H1 (cell line): ENCODE measurements around the gene UNC79. TPM values are rescaled to one million over a fixed set of nuclear protein-coding genes. Genes with fewer than 3 reads are reported as not detected.

Source experiments
- CTCF ChIA-PET: fragments of 300-600 bp; sonication (Branson Sonifier 250); formaldehyde crosslinking; loops from one replicate; lab custom pipeline; 2021; ENCODE audit not compliant: partially characterized antibody; lab: Charles Lee
- POLR2A ChIA-PET: fragments of 300-600 bp; sonication (Branson Sonifier 250); formaldehyde crosslinking; loops from one replicate; lab custom pipeline; 2021; ENCODE audit warnings: inconsistent platforms; ENCODE audit not compliant: partially characterized antibody; lab: Charles Lee
- DNase-seq, 2 experiments: peaks; one replicate each; pipeline versions ENCODE4 v3.0.0 to v3.0.0-alpha.2; 2010 to 2022; ENCODE audit warnings: low spot score in 2 of 2, low read depth in 1 of 2, mixed read lengths in 1 of 2
- FAIRE-seq: peaks from 2 replicates; lab custom pipeline; 2011; peaks lifted over from hg19 to GRCh38; lab: Jason Lieb, UNC
- H2AFZ ChIP-seq: 2 replicates; pipeline ENCODE4 v1.8.1; 2012; ENCODE audit warnings: low read length, inconsistent platforms
- H2AK5ac ChIP-seq: 2 replicates; pipeline ENCODE4 v1.6.1; 2013; ENCODE audit warnings: low read depth, low read length
- H2BK120ac ChIP-seq: replicated peaks from 2 replicates; pipeline ENCODE3; 2013; ENCODE audit warnings: low read depth, low read length, inconsistent platforms
- H2BK12ac ChIP-seq: 2 replicates; pipeline ENCODE4 v1.6.1; 2013; ENCODE audit warnings: low read depth, low read length
- H2BK15ac ChIP-seq: 2 replicates; pipeline ENCODE4 v1.6.1; 2013; ENCODE audit warnings: low read length
- H2BK20ac ChIP-seq: 2 replicates; pipeline ENCODE4 v1.6.1; 2013; ENCODE audit warnings: low read length
- H2BK5ac ChIP-seq: 2 replicates; pipeline ENCODE4 v1.6.1; 2013; ENCODE audit warnings: low read depth, low read length
- H3K14ac ChIP-seq: 2 replicates; pipeline ENCODE4 v1.6.1; 2013; ENCODE audit warnings: inconsistent platforms; ENCODE audit not compliant: insufficient read length
- H3K18ac ChIP-seq: 2 replicates; pipeline ENCODE4 v1.6.1; 2013; ENCODE audit warnings: low read length; ENCODE audit errors: extremely low read depth
- H3K23ac ChIP-seq: 2 replicates; pipeline ENCODE4 v1.6.1; 2013; ENCODE audit warnings: inconsistent platforms; ENCODE audit not compliant: insufficient read length
- H3K23me2 ChIP-seq: 2 replicates; pipeline ENCODE4 v1.6.1; 2013; ENCODE audit warnings: low read depth, low read length
- H3K27ac ChIP-seq: 2 replicates; pipeline ENCODE4 v1.6.1; 2011; ENCODE audit warnings: low read depth, low read length, inconsistent platforms
- H3K27me3 ChIP-seq, 4 experiments: replicated peaks in 1 of 4; 1 replicate in 1 of 4; 2 replicates in 3 of 4; pipeline versions ENCODE4 v1.6.1 to v1.8.1; 2011 to 2013; ENCODE audit warnings: low read length in 3 of 4, mild to moderate bottlenecking in 3 of 4, inconsistent platforms in 2 of 4, mixed read lengths in 2 of 4, moderate library complexity in 1 of 4; ENCODE audit not compliant: control insufficient read depth in 3 of 4, insufficient read depth in 3 of 4; ENCODE audit errors: extremely low read depth in 1 of 4
- H3K36me3 ChIP-seq, 4 experiments: 2 replicates each; pipeline versions ENCODE4 v1.6.1 to v1.8.1; 2011 to 2013; ENCODE audit warnings: mild to moderate bottlenecking in 4 of 4, low read length in 3 of 4, moderate library complexity in 2 of 4, control low read depth in 1 of 4, inconsistent platforms in 1 of 4; ENCODE audit not compliant: insufficient read depth in 4 of 4, control insufficient read depth in 2 of 4
- H3K4ac ChIP-seq: replicated peaks from 2 replicates; pipeline ENCODE3; 2013; ENCODE audit warnings: low read length, low read depth, mixed read lengths, inconsistent platforms; ENCODE audit not compliant: insufficient read length
- H3K4me1 ChIP-seq, 4 experiments: replicated peaks in 1 of 4; 1 replicate in 1 of 4; 2 replicates in 3 of 4; pipeline versions ENCODE4 v1.6.1 to v1.8.1; 2011 to 2013; ENCODE audit warnings: low read length in 3 of 4, inconsistent platforms in 2 of 4, mixed read lengths in 1 of 4; ENCODE audit not compliant: insufficient read depth in 4 of 4, control insufficient read depth in 3 of 4
- H3K4me2 ChIP-seq, 2 experiments: 2 replicates each; pipeline versions ENCODE4 v1.6.1 to v1.8.1; 2011 to 2013; ENCODE audit warnings: low read depth in 2 of 2, low read length in 2 of 2, control low read depth in 1 of 2, inconsistent platforms in 1 of 2, mild to moderate bottlenecking in 1 of 2; ENCODE audit not compliant: insufficient read depth in 1 of 2
- H3K4me3 ChIP-seq, 4 experiments: fragments of 200-600, 300-600 bp in 1 of 4; sonication (generic), shearing (Covaris generic), sonication (Bioruptor Twin) in 1 of 4; 2 replicates each; pipeline versions ENCODE4 v1.5.1 to v1.8.1; 2011 to 2016; ENCODE audit warnings: low read length in 4 of 4, low read depth in 3 of 4, control low read depth in 2 of 4, inconsistent platforms in 2 of 4, mild to moderate bottlenecking in 2 of 4, mixed read lengths in 1 of 4, moderate library complexity in 1 of 4; ENCODE audit not compliant: insufficient read depth in 2 of 4; ENCODE audit errors: extremely low read depth in 1 of 4
- H3K56ac ChIP-seq: replicated peaks from 2 replicates; pipeline ENCODE3; 2013; ENCODE audit warnings: low read depth, mild to moderate bottlenecking, mixed read lengths, low read length, inconsistent platforms; ENCODE audit not compliant: insufficient read length
- H3K79me1 ChIP-seq: 2 replicates; pipeline ENCODE4 v1.6.1; 2013; ENCODE audit warnings: low read depth, low read length, control low read depth
- H3K79me2 ChIP-seq, 2 experiments: 2 replicates each; pipeline versions ENCODE4 v1.6.1 to v1.8.1; 2012 to 2013; ENCODE audit warnings: low read length in 2 of 2, mild to moderate bottlenecking in 2 of 2, inconsistent platforms in 1 of 2; ENCODE audit not compliant: insufficient read depth in 2 of 2, control insufficient read depth in 1 of 2
- H3K9ac ChIP-seq, 4 experiments: replicated peaks in 1 of 4; 1 replicate in 1 of 4; 2 replicates in 3 of 4; pipeline versions ENCODE4 v1.6.1 to v1.8.1; 2011 to 2013; ENCODE audit warnings: low read depth in 3 of 4, low read length in 3 of 4, control low read depth in 2 of 4, mild to moderate bottlenecking in 2 of 4, moderate library complexity in 2 of 4, inconsistent platforms in 1 of 4; ENCODE audit errors: extremely low read depth in 1 of 4
- H3K9me3 ChIP-seq, 2 experiments: 2 replicates each; pipeline versions ENCODE4 v1.6.1 to v1.8.1; 2012 to 2013; ENCODE audit warnings: mild to moderate bottlenecking in 2 of 2, moderate library complexity in 2 of 2, control low read depth in 1 of 2, inconsistent platforms in 1 of 2, low read depth in 1 of 2, low read length in 1 of 2, mixed read lengths in 1 of 2; ENCODE audit not compliant: insufficient read depth in 2 of 2
- H4K20me1 ChIP-seq, 2 experiments: replicated peaks in 1 of 2; 2 replicates each; pipeline versions ENCODE3 to v1.8.1; 2011 to 2013; ENCODE audit warnings: inconsistent platforms in 2 of 2, low read length in 2 of 2, mild to moderate bottlenecking in 1 of 2; ENCODE audit not compliant: insufficient read depth in 2 of 2, control insufficient read depth in 1 of 2
- H4K5ac ChIP-seq: 2 replicates; pipeline ENCODE4 v1.6.1; 2013; ENCODE audit warnings: low read length, low read depth, mixed read lengths, inconsistent platforms; ENCODE audit not compliant: insufficient read length
- H4K8ac ChIP-seq: 2 replicates; pipeline ENCODE4 v1.8.0; 2013; ENCODE audit warnings: mild to moderate bottlenecking, moderate library complexity, low read length, inconsistent platforms; ENCODE audit not compliant: insufficient read depth; ENCODE audit errors: extremely low read depth
- H4K91ac ChIP-seq: replicated peaks from 2 replicates; pipeline ENCODE3; 2013; ENCODE audit warnings: low read length, mixed read lengths, inconsistent platforms; ENCODE audit not compliant: insufficient read length
- BACH1 ChIP-seq: IDR thresholded peaks from 2 replicates; pipeline ENCODE4 v1.6.1; 2012; ENCODE audit warnings: low read length, improper control_type of control experiment
- BCL11A ChIP-seq, 2 experiments: IDR thresholded peaks; one replicate each; pipeline ENCODE4 v1.6.1; 2011; ENCODE audit warnings: low read depth in 2 of 2, low read length in 2 of 2, mild to moderate bottlenecking in 2 of 2
- EP300 ChIP-seq, 2 experiments: IDR thresholded peaks; 1 replicate in 1 of 2; 2 replicates in 1 of 2; pipeline ENCODE4 v1.6.1; 2011 to 2012; ENCODE audit warnings: low read depth in 2 of 2, low read length in 2 of 2, mild to moderate bottlenecking in 2 of 2, borderline replicate concordance in 1 of 2, inconsistent platforms in 1 of 2, moderate library complexity in 1 of 2
- NRF1 ChIP-seq: IDR thresholded peaks from 2 replicates; pipeline ENCODE4 v1.6.1; 2011; ENCODE audit warnings: mild to moderate bottlenecking, low read depth, low read length, improper control_type of control experiment
- POU5F1 ChIP-seq: IDR thresholded peaks from 2 replicates; pipeline ENCODE4 v1.6.1; 2011; ENCODE audit warnings: low read depth, mild to moderate bottlenecking, low read length, moderate library complexity
- TAF7 ChIP-seq: optimal IDR thresholded peaks from 2 replicates; pipeline ENCODE3; 2011; ENCODE audit warnings: low read depth, mild to moderate bottlenecking, inconsistent platforms, low read length, moderate library complexity, borderline replicate concordance
- TEAD4 ChIP-seq: IDR thresholded peaks from 2 replicates; pipeline ENCODE4 v1.6.1; 2012; ENCODE audit warnings: low read depth, low read length, inconsistent platforms, mixed read lengths
- WGBS, 2 experiments: shearing (Covaris generic) in 1 of 2; methylation state at CpG; one replicate each; pipeline versions ENCODE4 v1.1.6 to v1.1.7; 2013 to 2015; ENCODE audit warnings: low lambda C conversion rate in 2 of 2, mixed read lengths in 2 of 2, inconsistent platforms in 1 of 2, low coverage in 1 of 2, missing lambda C conversion rate in 1 of 2; ENCODE audit not compliant: insufficient replicate concordance in 2 of 2, insufficient coverage in 1 of 2, insufficient read length in 1 of 2; ENCODE audit errors: extremely low coverage in 1 of 2, missing lambda C conversion rate in 1 of 2; 5-methylcytosine and 5-hydroxymethylcytosine counted together
- polyA plus RNA-seq, 7 experiments: library from polyadenylated mRNA; depleted of rRNA in 3 of 7; stranded (reverse) in 5 of 7; unstranded in 2 of 7; fragments of >200 nt in 5 of 7; fragments of 200-250 nt in 2 of 7; gene quantifications; 1 replicate in 5 of 7; 2 replicates in 1 of 7; 4 replicates in 1 of 7; pipeline versions ENCODE4 v1.2.1 to v1.2.3, GENCODE V29; 2011 to 2013; ENCODE audit warnings: missing spikeins in 2 of 7, mixed read lengths in 2 of 7
- total RNA-seq: library from RNA; stranded (reverse); fragmentation: NEBNext Ultra II Directional; extraction: Animal tissue kit (Norgen Biotek cat#: 25700); gene quantifications from 2 replicates; pipeline ENCODE4 v1.2.1, GENCODE V29; 2021

Gene UNC79
- total and polyA plus RNA-seq, 2 of the 8 experiments (the other 6 are each of a cell fraction or from before 2014, with no cell fraction given) = 1.8 to 2.3 TPM

DNA sequence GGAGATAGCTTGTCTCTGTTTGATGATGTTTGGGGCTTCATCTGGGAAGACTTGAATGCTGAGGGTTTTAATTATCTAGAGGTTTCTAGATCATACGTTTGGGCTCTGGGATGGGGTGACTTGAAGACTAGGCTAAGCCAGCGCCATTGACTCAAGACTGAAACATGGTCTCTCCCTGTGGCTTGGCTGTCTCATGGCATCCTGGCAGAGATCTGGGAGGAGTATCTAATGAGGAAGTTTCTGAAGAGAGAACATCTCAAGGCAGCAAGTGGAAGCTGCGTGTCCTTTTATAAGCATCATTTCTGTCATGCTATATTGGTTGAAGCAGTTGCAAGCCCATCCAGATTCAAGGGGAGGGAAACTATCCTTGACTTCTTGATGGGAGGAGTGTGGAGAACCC lies 104.8 kb downstream of the UNC79 start:
- H3K79me1 ChIP-seq = no peaks in the 10 kb centered on the region
- H3K9ac ChIP-seq = no peak overlapping the region
- H3K23me2 ChIP-seq = no peaks in the 10 kb centered on the region
- H4K91ac ChIP-seq = no peak overlapping the region
- no peaks in the 10 kb centered on the region for H3K79me2 ChIP-seq
- H2AK5ac ChIP-seq = no peak overlapping the region
- no peak overlapping the region for H2BK120ac ChIP-seq
- no peaks in the 10 kb centered on the region for H3K27me3 ChIP-seq
- no peak overlapping the region for H3K18ac ChIP-seq
- CTCF ChIA-PET = interaction anchor here (0.7 to 2.6 kb wide), 7 partner anchors 12 to 359 kb away, joined by 3 to 15 read pairs (median 3); no protein-coding TSS in a partner anchor
- POLR2A ChIA-PET = no interaction called here
- H2BK20ac ChIP-seq = no peak overlapping the region
- DNase-seq (no peak), FAIRE-seq (no peak)
- no peak overlapping the region for H3K23ac ChIP-seq
- no peak overlapping the region for H3K4me3 ChIP-seq
- no peak overlapping the region for H2BK12ac ChIP-seq
- H2BK15ac ChIP-seq = no peak overlapping the region
- H3K36me3 ChIP-seq = no peaks in the 10 kb centered on the region
- no peak overlapping the region for H3K27ac ChIP-seq
- H3K14ac ChIP-seq = no peak overlapping the region
- H3K4me1 ChIP-seq = no peaks in the 10 kb centered on the region
- H4K8ac ChIP-seq = no peak overlapping the region
- no peak overlapping the region for H2BK5ac ChIP-seq
- no peak overlapping the region for H3K4me2 ChIP-seq
- no peaks in the 10 kb centered on the region for H3K9me3 ChIP-seq
- WGBS, 2 experiments = 85% methylated on average over 3 of the region's 3 CpGs; no CpG with 5 or more reads in 1 of the 2 experiments
- no peak overlapping the region for H2AFZ ChIP-seq
- no peak overlapping the region for H3K56ac ChIP-seq
- no peak for TF ChIP-seq BCL11A (IDR thresholded peaks at IDR 0.05; ENCODE audit: low read depth in 2 of 2, low read length in 2 of 2)
- TF ChIP-seq EP300 (IDR thresholded peaks at IDR 0.05; ENCODE audit: borderline replicate concordance in 1 of 2, low read depth in 2 of 2, low read length in 2 of 2) = no peak
- no peak for TF ChIP-seq POU5F1
- TF ChIP-seq BACH1 = no peak
- no peak for TF ChIP-seq TAF7
- no peak for TF ChIP-seq TEAD4
- no peak for TF ChIP-seq NRF1
- TF ChIP-seq, all 59 proteins: peak for 0
- Histone ChIP-seq H3K4ac (no peak overlapping the region), H4K20me1 (peaks cover 0 to 3% of the 10 kb centered on the region in 2 experiments), H4K5ac (no peak overlapping the region)
